ENCODE measurements around the gene HMG20B.

The HMG20B gene

GRCh38 chr19:3605770-3606169 lies 33.0 kb downstream of the HMG20B start:
- no peak overlapping the region for H3K4me3 ChIP-seq (ENCODE audit: low read length)
- no peaks in the 10 kb centered on the region for H3K9me3 ChIP-seq (ENCODE audit: insufficient read depth, low read length)
- H3K79me2 ChIP-seq (ENCODE audit: low read length) = no peaks in the 10 kb centered on the region
- H2AFZ ChIP-seq (ENCODE audit: low read depth, low read length) = no peak overlapping the region
- TF ChIP-seq CTCF (IDR thresholded peaks at IDR 0.05; ENCODE audit: low read depth, low read length) (no peak), EZH2phosphoT487 (IDR thresholded peaks at IDR 0.05; ENCODE audit: low read depth) (no peak)
- H3K9ac ChIP-seq (ENCODE audit: low read length) = no peak overlapping the region
- H3K4me1 ChIP-seq (ENCODE audit: low read length) = peaks cover 9% of the 10 kb centered on the region
- H3K36me3 ChIP-seq (replicated peaks; ENCODE audit: low read depth, low read length) = no peaks in the 10 kb centered on the region
- H3K4me2 ChIP-seq (ENCODE audit: low read length) = no peak overlapping the region
- H3K27me3 ChIP-seq (ENCODE audit: low read depth, low read length) = no peaks in the 10 kb centered on the region
- no peak overlapping the region for H3K27ac ChIP-seq (ENCODE audit: low read length)
- no peaks in the 10 kb centered on the region for H4K20me1 ChIP-seq (ENCODE audit: insufficient read depth, low read length)

DNA sequence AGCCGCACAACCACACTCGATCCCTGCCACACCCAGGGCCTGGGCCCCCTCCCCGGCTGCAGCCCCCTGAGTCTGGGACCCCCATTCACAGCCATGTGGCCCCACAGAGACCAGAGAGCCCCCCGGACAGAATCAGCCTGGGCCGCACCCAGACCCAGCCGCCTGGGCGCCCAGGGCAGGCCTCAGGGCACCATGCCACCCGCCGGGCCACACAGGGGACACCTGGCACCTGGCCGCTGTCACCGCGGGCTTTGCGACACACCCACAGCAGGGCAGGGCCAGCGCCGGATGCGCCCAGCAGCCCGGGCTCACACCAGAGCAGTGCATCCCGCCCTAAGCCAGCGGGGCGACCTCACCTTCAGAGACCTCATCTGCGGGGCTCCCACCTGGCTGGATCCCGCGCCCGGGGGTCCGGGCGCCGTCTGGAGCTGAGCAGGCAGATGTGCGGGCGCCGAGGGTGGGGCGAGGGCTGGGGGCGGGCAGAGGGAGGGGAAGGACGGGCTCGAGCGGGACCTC lies 33.5 kb downstream of the HMG20B start:
- Histone ChIP-seq H4K20me1 (ENCODE audit: insufficient read depth, low read length) (no peaks in the 10 kb centered on the region), H3K9me3 (ENCODE audit: insufficient read depth, low read length) (no peaks in the 10 kb centered on the region), H3K79me2 (ENCODE audit: low read length) (no peaks in the 10 kb centered on the region), H3K4me1 (ENCODE audit: low read length) (peaks cover 9% of the 10 kb centered on the region), H3K4me3 (ENCODE audit: low read length) (no peak overlapping the region), H3K9ac (ENCODE audit: low read length) (no peak overlapping the region), H3K4me2 (ENCODE audit: low read length) (no peak overlapping the region), H3K27ac (ENCODE audit: low read length) (no peak overlapping the region), H3K27me3 (ENCODE audit: low read depth, low read length) (no peaks in the 10 kb centered on the region), H2AFZ (ENCODE audit: low read depth, low read length) (no peak overlapping the region), H3K36me3 (replicated peaks; ENCODE audit: low read depth, low read length) (no peaks in the 10 kb centered on the region)
- TF ChIP-seq CTCF (IDR thresholded peaks at IDR 0.05; ENCODE audit: low read depth, low read length) = no peak
- no peak for TF ChIP-seq EZH2phosphoT487 (IDR thresholded peaks at IDR 0.05; ENCODE audit: low read depth)

DNA sequence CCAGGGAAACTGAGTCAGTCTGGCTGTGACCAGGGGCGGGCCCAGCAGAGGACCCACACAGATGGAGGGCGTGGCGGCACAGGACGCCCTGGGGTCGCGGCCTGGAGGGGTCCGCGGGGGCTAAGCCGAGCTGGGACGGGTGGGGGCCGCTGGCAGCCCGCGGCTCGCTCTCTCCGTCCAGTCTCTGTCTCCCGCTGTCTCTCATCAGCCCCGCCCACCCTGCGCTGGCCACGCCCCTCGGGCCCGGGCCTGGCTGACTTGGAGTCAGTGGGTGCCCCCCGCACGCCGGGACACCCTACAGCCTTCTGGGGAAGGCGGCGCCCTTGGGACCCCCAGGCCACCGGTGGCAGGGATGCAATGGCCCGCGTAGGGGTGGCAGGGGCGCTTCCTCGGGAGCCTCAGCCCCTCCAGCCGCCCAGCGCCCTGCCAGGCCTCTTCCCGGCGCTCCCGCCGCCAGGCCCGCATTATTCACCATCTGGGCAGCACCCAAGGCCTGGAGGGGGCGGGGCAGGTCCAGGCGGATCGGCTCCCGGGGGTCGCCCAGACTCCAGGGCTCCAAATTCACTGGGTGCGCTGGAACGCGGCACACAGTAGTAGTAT lies 34.0 kb downstream of the HMG20B start, which contains the start of gene TBXA2R:
TBXA2R (minus strand) TSS at position 186 of the 600 bp plus-strand sequence. CDS start 6,241 bp downstream, outside the sequence.
- H2AFZ ChIP-seq (ENCODE audit: low read depth, low read length) = no peak within 1 kb of the TSS
- H3K79me2 ChIP-seq (ENCODE audit: low read length) = no peaks in the 10 kb centered on the region
- H3K4me2 ChIP-seq (ENCODE audit: low read length) = no peak within 1 kb of the TSS
- H3K4me3 ChIP-seq (ENCODE audit: low read length) = no peak within 1 kb of the TSS
- H3K4me1 ChIP-seq (ENCODE audit: low read length) = peaks cover 9% of the 10 kb centered on the region
- H3K9me3 ChIP-seq (ENCODE audit: insufficient read depth, low read length) = no peaks in the 10 kb centered on the region
- no peak within 1 kb of the TSS for H3K9ac ChIP-seq (ENCODE audit: low read length)
- no peak within 1 kb of the TSS for H3K27ac ChIP-seq (ENCODE audit: low read length)
- H3K36me3 ChIP-seq (replicated peaks; ENCODE audit: low read depth, low read length) = peaks cover 4% of the 10 kb centered on the region
- no peak for TF ChIP-seq EZH2phosphoT487 (IDR thresholded peaks at IDR 0.05; ENCODE audit: low read depth)
- no peak for TF ChIP-seq CTCF (IDR thresholded peaks at IDR 0.05; ENCODE audit: low read depth, low read length)
- H4K20me1 ChIP-seq (ENCODE audit: insufficient read depth, low read length) = no peaks in the 10 kb centered on the region
- no peaks in the 10 kb centered on the region for H3K27me3 ChIP-seq (ENCODE audit: low read depth, low read length)

GRCh38 chr19:3607303-3608078 lies 34.7 kb downstream of the HMG20B start:
- Histone ChIP-seq H4K20me1 (ENCODE audit: insufficient read depth, low read length) (no peaks in the 10 kb centered on the region), H3K27ac (ENCODE audit: low read length) (no peak overlapping the region), H3K79me2 (ENCODE audit: low read length) (no peaks in the 10 kb centered on the region), H2AFZ (ENCODE audit: low read depth, low read length) (no peak overlapping the region), H3K9me3 (ENCODE audit: insufficient read depth, low read length) (no peaks in the 10 kb centered on the region), H3K4me3 (ENCODE audit: low read length) (no peak overlapping the region), H3K9ac (ENCODE audit: low read length) (no peak overlapping the region), H3K4me1 (ENCODE audit: low read length) (peaks cover 9% of the 10 kb centered on the region), H3K4me2 (ENCODE audit: low read length) (no peak overlapping the region), H3K27me3 (ENCODE audit: low read depth, low read length) (no peaks in the 10 kb centered on the region), H3K36me3 (replicated peaks; ENCODE audit: low read depth, low read length) (peaks cover 8% of the 10 kb centered on the region)
- TF ChIP-seq CTCF (IDR thresholded peaks at IDR 0.05; ENCODE audit: low read depth, low read length) (no peak), EZH2phosphoT487 (IDR thresholded peaks at IDR 0.05; ENCODE audit: low read depth) (no peak)
